HepG2 (cell line): ENCODE results near the gene MRPL50. TPM values are rescaled to one million over a fixed set of nuclear protein-coding genes. Genes with fewer than 3 reads are reported as not detected.

Source experiments
- AHDC1 ChIP-seq: sonication (generic); formaldehyde crosslinking; IDR thresholded peaks from 2 replicates; pipeline ENCODE4 v1.5.1; 2020; ENCODE audit warnings: mild to moderate bottlenecking, missing genetic modification reagents, borderline replicate concordance
- HMGXB4 ChIP-seq, 2 experiments: sonication (generic) in 1 of 2; formaldehyde crosslinking in 1 of 2; IDR thresholded peaks; 2 replicates each; pipeline versions ENCODE4 v1.4.0 to v1.6.1; 2018 to 2020; ENCODE audit warnings: missing genetic modification reagents in 2 of 2, borderline replicate concordance in 1 of 2, low read depth in 1 of 2, mild to moderate bottlenecking in 1 of 2, missing biosample characterization in 1 of 2
- HNF4A ChIP-seq: sonication (generic); formaldehyde crosslinking; IDR thresholded peaks from 2 replicates; pipeline ENCODE4 v1.4.0; 2020; ENCODE audit warnings: missing genetic modification reagents
- HOMEZ ChIP-seq: IDR thresholded peaks from 2 replicates; pipeline ENCODE4 v1.6.1; 2016; ENCODE audit warnings: low read depth
- IRF2 ChIP-seq: IDR thresholded peaks from 2 replicates; pipeline ENCODE4 v1.6.1; 2018; ENCODE audit warnings: missing genetic modification reagents, missing compliant biosample characterization
- IRF9 ChIP-seq: sonication (generic); formaldehyde crosslinking; IDR thresholded peaks from 2 replicates; pipeline ENCODE4 v1.8.0; 2022; ENCODE audit warnings: missing genetic modification reagents, mild to moderate bottlenecking, borderline replicate concordance
- JUN ChIP-seq: sonication (generic); formaldehyde crosslinking; IDR thresholded peaks from 2 replicates; pipeline ENCODE4 v1.4.0; 2020; ENCODE audit warnings: mild to moderate bottlenecking, missing genetic modification reagents
- KLF13 ChIP-seq: sonication (generic); formaldehyde crosslinking; IDR thresholded peaks from 2 replicates; pipeline ENCODE4 v1.4.0; 2020; ENCODE audit warnings: mild to moderate bottlenecking, missing genetic modification reagents
- SKI ChIP-seq: fragments of 450-650 bp; IDR thresholded peaks from one replicate; pipeline ENCODE4 v1.6.1; 2018; ENCODE audit warnings: mild to moderate bottlenecking; ENCODE audit not compliant: partially characterized antibody
- SMARCE1 ChIP-seq: fragments of 450-650 bp; IDR thresholded peaks from 2 replicates; pipeline ENCODE4 v1.6.1; 2017; ENCODE audit warnings: borderline replicate concordance
- TEF ChIP-seq: sonication (generic); formaldehyde crosslinking; IDR thresholded peaks from 2 replicates; pipeline ENCODE4 v1.5.0; 2020; ENCODE audit warnings: missing genetic modification reagents
- ZNF256 ChIP-seq: sonication (generic); formaldehyde crosslinking; conservative IDR thresholded peaks from 2 replicates; pipeline ENCODE4 v1.4.0; 2020; ENCODE audit warnings: missing genetic modification reagents
- ZNF343 ChIP-seq: sonication (generic); formaldehyde crosslinking; IDR thresholded peaks from 2 replicates; pipeline ENCODE4 v1.4.0; 2020; ENCODE audit warnings: mild to moderate bottlenecking, missing genetic modification reagents
- ZNF501 ChIP-seq: sonication (generic); formaldehyde crosslinking; IDR thresholded peaks from 2 replicates; pipeline ENCODE4 v1.5.1; 2020; ENCODE audit warnings: mild to moderate bottlenecking, moderate library complexity, missing genetic modification reagents
- ZNF644 ChIP-seq: IDR thresholded peaks from 2 replicates; pipeline ENCODE4 v1.6.1; 2016; ENCODE audit warnings: low read depth
- polyA plus RNA-seq, 8 experiments: library from polyadenylated mRNA; depleted of rRNA in 3 of 8; stranded (reverse) in 7 of 8; unstranded in 1 of 8; fragments of >200 nt; fragmentation: Illumina TruSeq in 4 of 8; extraction: Trizol in 4 of 8; gene quantifications; 2 replicates each; pipeline versions ENCODE4 v1.2.1 to v1.2.3, GENCODE V29; 2011 to 2016; ENCODE audit warnings: low read depth in 4 of 8, missing spikeins in 1 of 8, mixed read lengths in 1 of 8; ENCODE audit not compliant: insufficient read depth in 1 of 8
- total RNA-seq, 5 experiments: library from RNA; depleted of rRNA; stranded (reverse); fragments of >200 nt; fragmentation: Illumina TruSeq; extraction: Trizol; gene quantifications; 2 replicates each; pipeline ENCODE4 v1.2.3, GENCODE V29; 2016; ENCODE audit warnings: low read depth in 1 of 5
- TF ChIP-seq, protein P1 (sequence below): sonication (generic); formaldehyde crosslinking; IDR thresholded peaks from 2 replicates; pipeline ENCODE4 v1.9.0; 2022; ENCODE audit warnings: missing genetic modification reagents, mild to moderate bottlenecking, borderline replicate concordance

The MRPL50 gene
- total and polyA plus RNA-seq, 2 of the 13 experiments (the other 11 are each of a cell fraction or from before 2014, with no cell fraction given), result 37.1 to 70.0 TPM

- TF ChIP-seq, protein P1, sequence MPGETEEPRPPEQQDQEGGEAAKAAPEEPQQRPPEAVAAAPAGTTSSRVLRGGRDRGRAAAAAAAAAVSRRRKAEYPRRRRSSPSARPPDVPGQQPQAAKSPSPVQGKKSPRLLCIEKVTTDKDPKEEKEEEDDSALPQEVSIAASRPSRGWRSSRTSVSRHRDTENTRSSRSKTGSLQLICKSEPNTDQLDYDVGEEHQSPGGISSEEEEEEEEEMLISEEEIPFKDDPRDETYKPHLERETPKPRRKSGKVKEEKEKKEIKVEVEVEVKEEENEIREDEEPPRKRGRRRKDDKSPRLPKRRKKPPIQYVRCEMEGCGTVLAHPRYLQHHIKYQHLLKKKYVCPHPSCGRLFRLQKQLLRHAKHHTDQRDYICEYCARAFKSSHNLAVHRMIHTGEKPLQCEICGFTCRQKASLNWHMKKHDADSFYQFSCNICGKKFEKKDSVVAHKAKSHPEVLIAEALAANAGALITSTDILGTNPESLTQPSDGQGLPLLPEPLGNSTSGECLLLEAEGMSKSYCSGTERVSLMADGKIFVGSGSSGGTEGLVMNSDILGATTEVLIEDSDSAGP (CRISPR knock-in tag), result no peak
- TF ChIP-seq IRF2 (0 out of 2 replicates have a peak, but pooled peaks have one; percentile 14), JUN (CRISPR knock-in tag) (0 out of 2 replicates have a peak, but pooled peaks have one; percentile 21), KLF13 (no peak), HNF4A (CRISPR knock-in tag) (0 out of 2 replicates have a peak, but pooled peaks have one; percentile 3), ZNF644 (CRISPR knock-in tag) (peak; percentile 31; the same call in 1 of the 2 replicates), TEF (CRISPR knock-in tag) (no peak), ZNF256 (CRISPR knock-in tag) (no peak), HMGXB4 (CRISPR knock-in tag; IDR thresholded peaks at IDR 0.05; ENCODE audit: borderline replicate concordance in 1 of 2, low read depth in 1 of 2) (no peak), SKI (no peak), IRF9 (no peak), SMARCE1 (no peak), HOMEZ (CRISPR knock-in tag) (peak; percentile 87), ZNF501 (no peak), ZNF343 (CRISPR knock-in tag) (no peak), AHDC1 (CRISPR knock-in tag) (peak; percentile 47; the same call in 1 of the 2 replicates)
Observed at GRCh38 chr9:101366038-101366756, 32.2 kb downstream of the MRPL50 start (continued).
